ENCODE data around the gene AK8. TPM values are rescaled to one million over a fixed set of nuclear protein-coding genes. Genes with fewer than 3 reads are reported as not detected.

AK8 gene
- total RNA-seq, 1 donor from 2014 or later = 2.1 TPM

- TF ChIP-seq, protein P1, sequence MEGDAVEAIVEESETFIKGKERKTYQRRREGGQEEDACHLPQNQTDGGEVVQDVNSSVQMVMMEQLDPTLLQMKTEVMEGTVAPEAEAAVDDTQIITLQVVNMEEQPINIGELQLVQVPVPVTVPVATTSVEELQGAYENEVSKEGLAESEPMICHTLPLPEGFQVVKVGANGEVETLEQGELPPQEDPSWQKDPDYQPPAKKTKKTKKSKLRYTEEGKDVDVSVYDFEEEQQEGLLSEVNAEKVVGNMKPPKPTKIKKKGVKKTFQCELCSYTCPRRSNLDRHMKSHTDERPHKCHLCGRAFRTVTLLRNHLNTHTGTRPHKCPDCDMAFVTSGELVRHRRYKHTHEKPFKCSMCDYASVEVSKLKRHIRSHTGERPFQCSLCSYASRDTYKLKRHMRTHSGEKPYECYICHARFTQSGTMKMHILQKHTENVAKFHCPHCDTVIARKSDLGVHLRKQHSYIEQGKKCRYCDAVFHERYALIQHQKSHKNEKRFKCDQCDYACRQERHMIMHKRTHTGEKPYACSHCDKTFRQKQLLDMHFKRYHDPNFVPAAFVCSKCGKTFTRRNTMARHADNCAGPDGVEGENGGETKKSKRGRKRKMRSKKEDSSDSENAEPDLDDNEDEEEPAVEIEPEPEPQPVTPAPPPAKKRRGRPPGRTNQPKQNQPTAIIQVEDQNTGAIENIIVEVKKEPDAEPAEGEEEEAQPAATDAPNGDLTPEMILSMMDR (IDR thresholded peaks at IDR 0.05; ENCODE audit: unreplicated experiment) = no peak
- no peak overlapping the region for H3K27ac Mint-ChIP-seq
- no peak overlapping the region for H3K4me3 Mint-ChIP-seq
- H3K27me3 Mint-ChIP-seq (ENCODE audit: low read depth) = peaks cover 13% of the 10 kb centered on the region
- DNase-seq (ENCODE audit: low spot score in 2 of 2, unreplicated experiment in 2 of 2) = no peak
- no peaks in the 10 kb centered on the region for H3K4me1 Mint-ChIP-seq
- H3K36me3 Mint-ChIP-seq = no peaks in the 10 kb centered on the region
- H3K9me3 Mint-ChIP-seq = no peaks in the 10 kb centered on the region
Observed at GRCh38 chr9:132733260-132733815, 144.7 kb downstream of the AK8 start.

- no peaks in the 10 kb centered on the region for H3K36me3 Mint-ChIP-seq
- no peaks in the 10 kb centered on the region for H3K4me1 Mint-ChIP-seq
- H3K27me3 Mint-ChIP-seq (ENCODE audit: low read depth) = peaks cover 12% of the 10 kb centered on the region
- no peak overlapping the region for H3K27ac Mint-ChIP-seq
- no peaks in the 10 kb centered on the region for H3K9me3 Mint-ChIP-seq
- DNase-seq (ENCODE audit: low spot score in 2 of 2, unreplicated experiment in 2 of 2) = no peak
- no peak overlapping the region for H3K4me3 Mint-ChIP-seq
- TF ChIP-seq, protein P1 (IDR thresholded peaks at IDR 0.05; ENCODE audit: unreplicated experiment) = no peak
Observed at GRCh38 chr9:132732326-132733259, 145.5 kb downstream of the AK8 start.

GRCh38 chr9:132731230-132731629, 146.9 kb downstream of the AK8 start:
- Mint-ChIP-seq H3K9me3 (no peaks in the 10 kb centered on the region), H3K27me3 (ENCODE audit: low read depth) (peaks cover 15% of the 10 kb centered on the region), H3K4me3 (no peak overlapping the region), H3K27ac (no peak overlapping the region), H3K4me1 (no peaks in the 10 kb centered on the region), H3K36me3 (no peaks in the 10 kb centered on the region)
- TF ChIP-seq, protein P1 (IDR thresholded peaks at IDR 0.05; ENCODE audit: unreplicated experiment) = no peak
- no peak for DNase-seq (ENCODE audit: low spot score in 2 of 2, unreplicated experiment in 2 of 2)

DNA sequence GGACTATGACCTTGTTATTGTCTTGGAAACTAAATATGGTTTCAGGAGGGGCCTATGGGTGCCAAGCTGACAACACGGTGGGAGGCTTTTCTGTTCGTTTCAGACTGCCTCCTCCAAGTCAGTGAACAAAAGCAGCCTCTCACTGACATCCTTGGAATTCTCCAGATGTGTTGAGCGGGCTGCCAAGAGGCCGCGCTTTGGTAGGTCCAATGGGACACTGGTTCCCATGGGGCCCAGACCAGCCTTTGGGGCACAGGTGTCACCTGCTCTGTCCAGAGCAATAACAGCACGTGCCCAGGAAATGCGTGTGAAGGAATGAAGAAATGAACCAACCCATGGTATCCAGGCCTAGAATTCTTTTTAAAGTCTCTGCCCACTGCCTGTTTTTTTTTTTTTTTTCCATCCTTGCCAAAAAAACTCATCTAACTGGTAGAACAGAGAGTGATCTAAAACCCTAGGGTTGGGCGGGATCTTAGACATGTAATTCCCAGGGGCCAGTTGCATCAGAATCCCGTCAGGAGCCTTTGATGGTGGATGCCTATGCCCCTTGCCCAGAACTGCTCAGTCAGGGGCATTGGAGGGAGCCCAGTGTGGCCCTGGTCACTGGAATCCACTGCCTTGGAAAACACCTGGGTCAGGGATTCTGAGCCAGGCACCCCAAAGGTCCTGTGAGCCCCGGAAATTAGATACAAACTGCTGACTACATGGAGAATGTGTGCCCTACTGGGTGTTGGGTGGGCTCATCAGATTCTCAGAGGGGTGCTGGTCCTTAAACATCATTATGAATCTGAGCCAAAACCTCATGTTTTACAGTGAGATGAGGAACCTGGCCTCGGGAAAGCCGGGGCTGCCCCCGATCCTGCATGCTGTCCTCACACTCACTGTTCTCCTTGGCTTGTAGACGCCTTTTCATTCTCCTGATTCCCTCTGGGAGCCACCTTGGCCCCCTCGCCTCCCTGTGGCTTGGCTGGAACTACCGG, 147.7 kb downstream of the AK8 start:
- Mint-ChIP-seq H3K27me3 (ENCODE audit: low read depth) (peaks cover 15% of the 10 kb centered on the region), H3K4me1 (no peaks in the 10 kb centered on the region), H3K9me3 (no peaks in the 10 kb centered on the region), H3K36me3 (no peaks in the 10 kb centered on the region), H3K27ac (no peak overlapping the region), H3K4me3 (no peak overlapping the region)
- TF ChIP-seq, protein P1 (IDR thresholded peaks at IDR 0.05; ENCODE audit: unreplicated experiment) = no peak
- no peak for DNase-seq (ENCODE audit: low spot score in 2 of 2, unreplicated experiment in 2 of 2)

GRCh38 chr9:132729235-132729890, 148.7 kb downstream of the AK8 start:
- Mint-ChIP-seq H3K4me1 (no peaks in the 10 kb centered on the region), H3K4me3 (no peak overlapping the region), H3K9me3 (no peaks in the 10 kb centered on the region), H3K27me3 (ENCODE audit: low read depth) (peaks cover 15% of the 10 kb centered on the region), H3K27ac (no peak overlapping the region), H3K36me3 (no peaks in the 10 kb centered on the region)
- TF ChIP-seq, protein P1 (IDR thresholded peaks at IDR 0.05; ENCODE audit: unreplicated experiment) = no peak
- no peak for DNase-seq (ENCODE audit: low spot score in 2 of 2, unreplicated experiment in 2 of 2)
